K562 (cell line): ENCODE measurements around the gene KIF9. TPM values are rescaled to one million over a fixed set of nuclear protein-coding genes. Genes with fewer than 3 reads are reported as not detected.

ENCODE experiments used
- BRD4 ChIP-seq: fragments of 200-600 bp; sonication (generic); IDR thresholded peaks from 2 replicates; pipeline ENCODE4 v1.6.1; 2017; ENCODE audit warnings: inconsistent platforms
- GTF2F1 ChIP-seq: IDR thresholded peaks from 2 replicates; pipeline ENCODE4 v1.6.1; 2011; ENCODE audit warnings: low read depth, low read length, improper control_type of control experiment
- KLF6 ChIP-seq: fragments of 250-450 bp; sonication (Bioruptor Pico); IDR thresholded peaks from 2 replicates; pipeline ENCODE4 v1.4.0; 2020; ENCODE audit warnings: mild to moderate bottlenecking, moderate library complexity, borderline replicate concordance
- MTF1 ChIP-seq: fragments of 250-450 bp; sonication (Bioruptor Pico); IDR thresholded peaks from 2 replicates; pipeline ENCODE4 v1.9.0; 2021; ENCODE audit warnings: moderate library complexity, mild to moderate bottlenecking, inconsistent platforms, borderline replicate concordance
- NFYB ChIP-seq: IDR thresholded peaks from 2 replicates; pipeline ENCODE4 v1.6.1; 2011; ENCODE audit warnings: mild to moderate bottlenecking, moderate library complexity; ENCODE audit not compliant: insufficient read length; ENCODE audit errors: extremely low read depth
- NRF1 ChIP-seq, 2 experiments: fragments of 450-650 bp; IDR thresholded peaks in 1 of 2; conservative IDR thresholded peaks in 1 of 2; 2 replicates each; pipeline ENCODE4 v1.6.1; 2014; ENCODE audit warnings: mild to moderate bottlenecking in 2 of 2
- PKNOX1 ChIP-seq: fragments of 450-650 bp; IDR thresholded peaks from 2 replicates; pipeline ENCODE4 v1.6.1; 2016
- POU5F1 ChIP-seq: fragments of 150-350 bp; IDR thresholded peaks from 2 replicates; pipeline ENCODE4 v1.6.1; 2014; ENCODE audit warnings: borderline replicate concordance, low read length, low read depth, mild to moderate bottlenecking; ENCODE audit not compliant: partially characterized antibody
- PTRF ChIP-seq: fragments of 450-650 bp; IDR thresholded peaks from 2 replicates; pipeline ENCODE4 v1.6.1; 2016; ENCODE audit warnings: mild to moderate bottlenecking, missing genetic modification characterization, missing compliant biosample characterization
- TAF15 ChIP-seq: fragments of 200-400 bp; formaldehyde crosslinking; IDR thresholded peaks from 2 replicates; pipeline ENCODE4 v1.6.1; 2017; ENCODE audit warnings: mild to moderate bottlenecking, low read depth, low read length, moderate library complexity
- TCFL5 ChIP-seq: fragments of 250-450 bp; sonication (Bioruptor Pico); conservative IDR thresholded peaks from 2 replicates; pipeline ENCODE4 v1.6.1; 2021; ENCODE audit warnings: mild to moderate bottlenecking, moderate library complexity, matching md5 sums
- ZBED1 ChIP-seq: IDR thresholded peaks from 2 replicates; pipeline ENCODE4 v1.6.1; 2014
- ZFP1 ChIP-seq: fragments of 450-650 bp; formaldehyde crosslinking; IDR thresholded peaks from 2 replicates; pipeline ENCODE4 v1.4.0; 2020; ENCODE audit warnings: mild to moderate bottlenecking, mixed read lengths
- ZFX ChIP-seq: sonication (generic); formaldehyde crosslinking; IDR thresholded peaks from 2 replicates; pipeline ENCODE4 v1.8.0; 2022; ENCODE audit warnings: mild to moderate bottlenecking, missing genetic modification reagents, moderate library complexity
- ZNF3 ChIP-seq: fragments of 250-450 bp; sonication (Bioruptor Pico); IDR thresholded peaks from 2 replicates; pipeline ENCODE4 v1.5.0; 2021; ENCODE audit warnings: mild to moderate bottlenecking, moderate library complexity
- ZNF57 ChIP-seq: fragments of 450-650 bp; formaldehyde crosslinking; IDR thresholded peaks from 2 replicates; pipeline ENCODE4 v1.4.0; 2020; ENCODE audit warnings: mild to moderate bottlenecking, moderate library complexity
- ZNF644 ChIP-seq: fragments of 200-800 bp; sonication (Bioruptor generic); IDR thresholded peaks from 2 replicates; pipeline ENCODE4 v1.6.1; 2016; ENCODE audit warnings: low read depth, missing genetic modification characterization, missing compliant biosample characterization
- polyA plus RNA-seq, 8 experiments: library from polyadenylated mRNA; depleted of rRNA in 4 of 8; stranded (reverse) in 5 of 8; unstranded in 3 of 8; fragments of >200 nt; fragmentation: Nextera tagmentation in 2 of 8; fragmentation: Illumina TruSeq in 1 of 8; extraction: Ambion mirVana in 2 of 8; extraction: Trizol in 1 of 8; gene quantifications; 2 replicates each; pipeline versions ENCODE4 v1.2.1 to v1.2.3, GENCODE V29; 2011 to 2014; ENCODE audit warnings: inconsistent platforms in 1 of 8, missing spikeins in 1 of 8
- total RNA-seq, 7 experiments: library from RNA; depleted of rRNA in 6 of 7; stranded (reverse); fragments of >200 nt in 6 of 7; fragmentation: Illumina TruSeq in 2 of 7; extraction: Trizol in 2 of 7; gene quantifications; 2 replicates each; pipeline versions ENCODE4 v1.2.1 to v1.2.3, GENCODE V29; 2011 to 2021; ENCODE audit warnings: low replicate concordance in 1 of 7
- TF ChIP-seq, protein P1 (sequence below): fragments of 450-650 bp; formaldehyde crosslinking; IDR thresholded peaks from 2 replicates; pipeline ENCODE4 v1.4.0; 2022; ENCODE audit warnings: mild to moderate bottlenecking, moderate library complexity
- TF ChIP-seq, protein P2 (sequence below): fragments of 450-650 bp; IDR thresholded peaks from 2 replicates; pipeline ENCODE4 v1.6.1; 2016; ENCODE audit warnings: mild to moderate bottlenecking
- TF ChIP-seq, protein P3 (sequence below): fragments of 450-650 bp; IDR thresholded peaks from 2 replicates; pipeline ENCODE4 v1.6.1; 2018; ENCODE audit not compliant: partially characterized antibody

The KIF9 gene
- total and polyA plus RNA-seq, 9 of the 15 experiments (the other 6 are each of a cell fraction or from before 2014, with no cell fraction given): 16.9 to 56.9 (median 25.0) TPM

GRCh38 chr3:47282424-47283192, at the start of gene KIF9, which contains the start of gene KLHL18 (continued):
- TF ChIP-seq, protein P1, sequence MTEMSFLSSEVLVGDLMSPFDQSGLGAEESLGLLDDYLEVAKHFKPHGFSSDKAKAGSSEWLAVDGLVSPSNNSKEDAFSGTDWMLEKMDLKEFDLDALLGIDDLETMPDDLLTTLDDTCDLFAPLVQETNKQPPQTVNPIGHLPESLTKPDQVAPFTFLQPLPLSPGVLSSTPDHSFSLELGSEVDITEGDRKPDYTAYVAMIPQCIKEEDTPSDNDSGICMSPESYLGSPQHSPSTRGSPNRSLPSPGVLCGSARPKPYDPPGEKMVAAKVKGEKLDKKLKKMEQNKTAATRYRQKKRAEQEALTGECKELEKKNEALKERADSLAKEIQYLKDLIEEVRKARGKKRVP (CRISPR knock-in tag): 0 out of 2 replicates have a peak, but pooled peaks have one; percentile 29
- TF ChIP-seq, protein P2, sequence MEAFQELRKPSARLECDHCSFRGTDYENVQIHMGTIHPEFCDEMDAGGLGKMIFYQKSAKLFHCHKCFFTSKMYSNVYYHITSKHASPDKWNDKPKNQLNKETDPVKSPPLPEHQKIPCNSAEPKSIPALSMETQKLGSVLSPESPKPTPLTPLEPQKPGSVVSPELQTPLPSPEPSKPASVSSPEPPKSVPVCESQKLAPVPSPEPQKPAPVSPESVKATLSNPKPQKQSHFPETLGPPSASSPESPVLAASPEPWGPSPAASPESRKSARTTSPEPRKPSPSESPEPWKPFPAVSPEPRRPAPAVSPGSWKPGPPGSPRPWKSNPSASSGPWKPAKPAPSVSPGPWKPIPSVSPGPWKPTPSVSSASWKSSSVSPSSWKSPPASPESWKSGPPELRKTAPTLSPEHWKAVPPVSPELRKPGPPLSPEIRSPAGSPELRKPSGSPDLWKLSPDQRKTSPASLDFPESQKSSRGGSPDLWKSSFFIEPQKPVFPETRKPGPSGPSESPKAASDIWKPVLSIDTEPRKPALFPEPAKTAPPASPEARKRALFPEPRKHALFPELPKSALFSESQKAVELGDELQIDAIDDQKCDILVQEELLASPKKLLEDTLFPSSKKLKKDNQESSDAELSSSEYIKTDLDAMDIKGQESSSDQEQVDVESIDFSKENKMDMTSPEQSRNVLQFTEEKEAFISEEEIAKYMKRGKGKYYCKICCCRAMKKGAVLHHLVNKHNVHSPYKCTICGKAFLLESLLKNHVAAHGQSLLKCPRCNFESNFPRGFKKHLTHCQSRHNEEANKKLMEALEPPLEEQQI: no peak
- TF ChIP-seq PKNOX1: peak; percentile 59
- no peak for TF ChIP-seq ZNF3
- no peak for TF ChIP-seq TCFL5 (CRISPR knock-in tag)
- TF ChIP-seq BRD4: no peak
- TF ChIP-seq KLF6: no peak; the same call in 1 of the 2 replicates
- peak; percentile 97 for TF ChIP-seq POU5F1
- no peak for TF ChIP-seq MTF1
- peak; percentile 94 to 95 for TF ChIP-seq NRF1 (conservative IDR thresholded peaks at IDR 0.05 in 1 of 2, IDR thresholded peaks at IDR 0.05 in 1 of 2)
- TF ChIP-seq, protein P3, sequence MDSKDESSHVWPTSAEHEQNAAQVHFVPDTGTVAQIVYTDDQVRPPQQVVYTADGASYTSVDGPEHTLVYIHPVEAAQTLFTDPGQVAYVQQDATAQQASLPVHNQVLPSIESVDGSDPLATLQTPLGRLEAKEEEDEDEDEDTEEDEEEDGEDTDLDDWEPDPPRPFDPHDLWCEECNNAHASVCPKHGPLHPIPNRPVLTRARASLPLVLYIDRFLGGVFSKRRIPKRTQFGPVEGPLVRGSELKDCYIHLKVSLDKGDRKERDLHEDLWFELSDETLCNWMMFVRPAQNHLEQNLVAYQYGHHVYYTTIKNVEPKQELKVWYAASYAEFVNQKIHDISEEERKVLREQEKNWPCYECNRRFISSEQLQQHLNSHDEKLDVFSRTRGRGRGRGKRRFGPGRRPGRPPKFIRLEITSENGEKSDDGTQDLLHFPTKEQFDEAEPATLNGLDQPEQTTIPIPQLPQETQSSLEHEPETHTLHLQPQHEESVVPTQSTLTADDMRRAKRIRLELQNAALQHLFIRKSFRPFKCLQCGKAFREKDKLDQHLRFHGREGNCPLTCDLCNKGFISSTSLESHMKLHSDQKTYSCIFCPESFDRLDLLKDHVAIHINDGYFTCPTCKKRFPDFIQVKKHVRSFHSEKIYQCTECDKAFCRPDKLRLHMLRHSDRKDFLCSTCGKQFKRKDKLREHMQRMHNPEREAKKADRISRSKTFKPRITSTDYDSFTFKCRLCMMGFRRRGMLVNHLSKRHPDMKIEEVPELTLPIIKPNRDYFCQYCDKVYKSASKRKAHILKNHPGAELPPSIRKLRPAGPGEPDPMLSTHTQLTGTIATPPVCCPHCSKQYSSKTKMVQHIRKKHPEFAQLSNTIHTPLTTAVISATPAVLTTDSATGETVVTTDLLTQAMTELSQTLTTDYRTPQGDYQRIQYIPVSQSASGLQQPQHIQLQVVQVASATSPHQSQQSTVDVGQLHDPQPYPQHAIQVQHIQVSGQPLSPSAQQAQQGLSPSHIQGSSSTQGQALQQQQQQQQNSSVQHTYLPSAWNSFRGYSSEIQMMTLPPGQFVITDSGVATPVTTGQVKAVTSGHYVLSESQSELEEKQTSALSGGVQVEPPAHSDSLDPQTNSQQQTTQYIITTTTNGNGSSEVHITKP: peak; percentile 12
- no peak; the same call in 1 of the 2 replicates for TF ChIP-seq GTF2F1
- TF ChIP-seq ZNF644 (tag): no peak
- TF ChIP-seq ZBED1: no peak; the same call in 1 of the 2 replicates
- TF ChIP-seq TAF15: no peak
- peak; percentile 95 for TF ChIP-seq ZFX
- no peak for TF ChIP-seq NFYB
- no peak for TF ChIP-seq ZFP1
- no peak for TF ChIP-seq ZNF57 (CRISPR knock-in tag)
- no peak for TF ChIP-seq PTRF (tag)
